GOT3 (cell line): ENCODE measurements around the gene ANTXR1.
"Not testable (repeated sequence)": the region's sequence is repeated elsewhere in the genome, so short reads cannot be mapped to it uniquely, and the experiment has no call there.

ENCODE experiments used
- DNase-seq: peaks from one replicate; lab custom pipeline; 2025; ENCODE audit warnings: mixed read lengths; lab: John Stamatoyannopoulos, UW

Gene ANTXR1

DNA sequence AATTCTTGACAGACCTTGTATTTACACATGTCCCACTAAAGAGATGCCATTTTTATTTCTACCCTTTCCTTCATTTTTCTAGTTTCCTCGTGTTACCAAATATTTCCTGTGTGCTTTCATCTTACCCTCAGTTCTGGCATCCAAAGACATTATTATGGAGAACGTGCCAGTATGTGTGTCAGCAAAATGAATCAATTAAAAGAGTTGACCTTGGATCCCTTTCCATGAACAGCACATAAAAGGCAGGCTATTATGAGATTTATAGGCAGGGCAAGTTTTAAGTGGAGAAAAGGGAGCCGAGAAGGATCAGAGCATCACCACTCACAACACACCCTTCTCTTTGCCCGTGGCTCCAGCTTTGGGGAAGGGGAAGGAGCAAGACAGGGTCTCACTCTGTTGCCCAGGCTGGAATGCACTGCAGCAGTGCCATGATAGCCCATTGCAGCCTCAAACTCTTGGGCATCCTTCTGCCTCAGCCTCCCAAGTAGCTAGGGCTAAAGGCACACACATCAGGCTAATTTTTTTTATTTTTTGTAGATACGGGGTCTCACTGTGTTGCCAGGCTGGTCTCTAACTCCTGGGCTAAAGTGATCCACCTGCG, 224.2 kb downstream of the ANTXR1 start:
- no peak for DNase-seq

DNA sequence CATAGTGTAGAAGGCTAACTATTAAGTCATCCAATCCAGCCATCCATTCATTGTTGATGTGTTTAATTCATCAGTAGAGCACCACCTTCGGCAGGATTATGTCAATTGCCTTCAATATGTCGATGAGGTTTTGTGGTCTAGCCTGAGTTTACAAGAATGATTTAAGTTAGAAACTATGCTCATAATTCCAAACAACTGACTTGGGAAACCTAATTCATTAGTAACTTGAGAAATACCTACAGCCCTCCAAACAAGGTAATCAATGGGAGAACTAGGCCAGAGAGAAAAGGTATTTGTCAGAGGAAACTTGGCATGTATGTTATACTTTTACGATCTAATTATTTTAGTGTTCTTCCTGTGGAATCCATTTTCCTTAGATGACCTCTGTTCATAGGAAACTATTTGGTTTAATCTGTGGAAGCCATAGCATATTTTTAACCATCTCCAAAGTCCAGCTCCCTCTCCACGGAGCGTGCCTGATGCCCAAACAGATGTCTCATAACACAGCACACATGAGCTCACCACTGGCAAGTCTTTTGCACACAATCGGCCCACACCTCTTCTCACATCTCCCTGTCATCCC, 225.6 kb downstream of the ANTXR1 start:
- no peak for DNase-seq

DNA sequence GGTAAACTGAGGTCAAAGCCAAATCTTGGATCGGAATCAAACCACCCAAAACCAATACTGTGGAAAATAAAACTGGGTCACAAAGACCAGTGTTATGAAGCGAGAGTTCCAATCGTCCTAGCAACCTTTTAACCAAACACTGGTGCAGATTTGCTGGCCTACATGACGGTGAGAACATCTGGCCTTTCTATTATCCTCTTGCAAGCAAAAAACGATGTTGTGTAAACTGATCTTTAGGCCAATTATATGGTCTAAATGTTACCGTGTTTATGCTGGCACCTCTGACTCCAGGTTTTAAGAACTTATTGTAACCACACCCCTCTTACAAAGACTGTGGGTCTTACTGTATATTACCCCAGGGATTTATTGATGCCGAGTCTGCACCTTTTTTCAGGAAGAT, 228.1 kb downstream of the ANTXR1 start:
- no peak for DNase-seq

DNA sequence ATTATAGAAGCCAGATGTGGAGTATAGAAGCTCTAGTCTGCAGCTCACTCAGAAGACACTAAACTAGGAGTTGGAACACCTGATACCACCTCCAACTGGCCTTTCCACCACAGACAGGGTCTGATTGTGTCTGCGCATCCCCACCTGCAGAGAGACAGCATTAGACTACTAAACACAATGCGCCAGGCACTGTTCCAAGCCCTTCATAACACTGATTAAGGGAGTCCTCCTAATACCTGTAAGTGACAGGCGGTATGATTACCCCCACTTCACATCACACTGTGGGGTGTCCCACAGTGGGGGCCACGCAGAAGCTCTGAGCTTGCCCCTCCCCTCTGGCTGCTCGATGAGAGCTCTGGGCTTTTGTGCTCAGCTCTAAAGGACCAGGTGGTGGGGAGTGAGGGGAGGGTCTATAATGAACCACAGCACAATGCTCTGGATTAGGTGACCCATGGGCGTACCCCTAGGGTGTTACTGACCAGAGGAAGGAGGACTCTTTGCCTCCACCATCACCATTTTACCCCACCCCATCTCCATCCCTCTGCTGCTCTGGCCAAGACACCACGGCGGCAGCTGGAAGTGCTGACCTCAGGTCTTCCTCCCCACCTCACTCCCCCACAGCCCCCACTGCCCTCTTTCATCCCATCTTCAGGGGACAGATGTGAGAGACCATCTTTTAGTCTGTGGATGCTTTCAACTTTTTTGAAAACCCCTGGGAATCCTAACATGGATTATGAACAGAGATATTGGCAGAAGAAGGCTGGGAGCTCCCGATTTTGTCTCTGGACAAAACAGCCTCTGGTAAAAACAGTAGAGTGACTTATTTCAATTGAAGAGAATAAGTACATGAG, 228.9 kb downstream of the ANTXR1 start:
- DNase-seq: no peak

DNA sequence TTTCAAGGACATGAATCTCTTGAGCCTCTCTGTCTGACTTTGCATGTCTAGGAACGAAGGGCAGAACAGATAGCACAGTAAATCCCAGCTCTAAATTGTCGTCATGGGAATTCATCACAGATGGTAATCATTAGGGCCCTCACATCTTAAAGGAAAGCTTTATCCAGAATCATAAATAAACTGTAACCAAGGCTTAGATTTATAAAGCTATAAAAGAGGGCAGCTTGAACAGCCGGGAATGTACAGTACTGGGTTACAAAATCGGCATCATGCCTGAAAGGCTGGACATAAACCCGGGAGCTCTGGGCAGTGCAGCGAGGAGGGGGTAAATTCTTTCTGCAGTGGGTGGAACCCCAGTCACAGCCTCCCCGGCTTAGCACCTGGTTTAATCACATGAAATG, 229.7 kb downstream of the ANTXR1 start:
- no peak for DNase-seq

DNA sequence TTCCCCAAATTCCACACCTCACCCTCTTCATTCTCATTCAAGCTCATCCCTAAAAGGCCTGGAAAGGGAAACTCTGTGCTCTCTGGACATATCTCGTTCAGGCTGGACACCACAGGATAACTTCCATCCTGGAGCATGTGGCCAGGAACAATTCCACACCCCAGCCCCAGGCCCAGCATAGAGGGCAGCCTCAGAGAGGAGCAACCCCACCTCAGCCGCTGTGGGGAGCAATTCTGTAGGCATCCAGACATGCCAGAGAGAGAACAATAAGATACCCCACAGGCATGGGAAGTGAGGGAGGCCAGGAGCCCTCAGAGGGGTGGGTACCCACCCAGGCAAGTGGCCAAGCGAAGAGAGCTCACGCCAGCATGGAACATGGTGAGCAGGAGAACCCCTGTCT, 230.7 kb downstream of the ANTXR1 start:
- DNase-seq: no peak

DNA sequence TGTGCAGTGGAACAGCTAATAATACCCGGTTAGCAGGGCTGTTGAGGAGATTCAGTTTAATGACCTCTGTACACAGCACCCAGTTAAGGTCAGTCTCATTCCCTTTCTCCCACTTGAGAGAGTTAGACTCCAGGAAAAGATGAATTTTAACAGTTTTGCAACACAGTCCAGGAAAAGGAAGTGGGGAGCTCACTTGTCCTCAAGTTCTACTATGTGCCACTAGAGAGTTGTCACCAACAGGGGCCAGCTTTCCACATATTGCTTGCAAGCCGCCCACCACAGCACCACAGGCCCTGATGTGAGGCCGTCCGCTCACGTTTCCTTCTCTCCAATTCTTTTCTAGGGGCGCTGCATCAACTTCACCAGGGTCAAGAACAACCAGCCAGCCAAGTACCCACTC, 231.9 kb downstream of the ANTXR1 start:
- DNase-seq: no peak

DNA sequence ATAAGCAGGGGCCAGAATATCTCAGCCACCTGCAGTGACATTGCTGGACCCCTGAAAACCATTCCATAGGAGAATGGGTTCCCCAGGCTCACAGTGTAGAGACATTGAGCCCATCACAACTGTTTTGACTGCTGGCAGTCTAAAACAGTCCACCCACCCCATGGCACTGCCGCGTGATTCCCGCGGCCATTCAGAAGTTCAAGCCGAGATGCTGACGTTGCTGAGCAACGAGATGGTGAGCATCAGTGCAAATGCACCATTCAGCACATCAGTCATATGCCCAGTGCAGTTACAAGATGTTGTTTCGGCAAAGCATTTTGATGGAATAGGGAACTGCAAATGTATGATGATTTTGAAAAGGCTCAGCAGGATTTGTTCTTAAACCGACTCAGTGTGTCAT, 234.6 kb downstream of the ANTXR1 start:
- DNase-seq: no peak

DNA sequence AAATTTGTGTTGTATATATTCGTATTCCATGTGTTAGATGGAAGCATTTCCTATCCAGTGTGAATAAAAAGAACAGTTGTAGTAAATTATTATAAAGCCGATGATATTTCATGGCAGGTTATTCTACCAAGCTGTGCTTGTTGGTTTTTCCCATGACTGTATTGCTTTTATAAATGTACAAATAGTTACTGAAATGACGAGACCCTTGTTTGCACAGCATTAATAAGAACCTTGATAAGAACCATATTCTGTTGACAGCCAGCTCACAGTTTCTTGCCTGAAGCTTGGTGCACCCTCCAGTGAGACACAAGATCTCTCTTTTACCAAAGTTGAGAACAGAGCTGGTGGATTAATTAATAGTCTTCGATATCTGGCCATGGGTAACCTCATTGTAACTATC, 235.3 kb downstream of the ANTXR1 start:
- DNase-seq: no peak

DNA sequence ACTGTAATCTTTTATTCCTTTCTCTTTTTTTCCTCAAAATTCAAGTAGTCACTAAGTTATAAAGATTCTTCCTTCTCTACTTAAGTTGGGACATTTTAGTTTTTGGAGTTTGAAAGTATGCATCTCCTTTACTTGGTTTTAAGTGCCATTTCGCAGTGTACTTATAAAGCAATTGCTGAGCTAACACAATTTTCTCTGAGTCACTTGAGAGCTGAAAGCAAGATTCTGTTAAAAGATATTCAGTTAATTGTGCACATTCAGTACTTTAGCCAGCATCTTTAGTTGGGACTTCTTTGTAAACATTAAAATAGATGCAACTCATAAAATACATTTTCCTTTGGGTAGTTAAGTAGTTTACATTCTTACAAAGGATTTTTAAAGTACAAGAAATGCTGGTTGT, 238.0 kb downstream of the ANTXR1 start:
- no peak for DNase-seq

DNA sequence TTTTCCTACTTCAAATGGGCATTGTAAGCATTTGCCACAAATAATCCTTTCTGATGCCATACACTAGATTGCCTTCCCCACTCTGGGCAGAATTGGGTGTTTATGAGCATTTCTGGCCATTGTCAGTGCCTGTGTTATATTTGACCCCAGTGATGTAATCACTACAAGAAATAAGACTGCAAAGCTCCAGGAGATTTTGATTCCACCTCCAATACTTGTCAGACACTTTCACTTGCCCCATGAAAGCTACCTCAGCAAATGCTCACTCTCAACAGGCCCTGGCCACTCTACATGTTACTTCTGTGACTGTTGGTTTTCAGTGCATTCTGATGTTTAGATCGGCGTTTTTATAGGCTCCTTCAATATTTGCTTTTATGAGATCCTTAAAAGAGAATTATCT, 239.0 kb downstream of the ANTXR1 start:
- DNase-seq: no peak

DNA sequence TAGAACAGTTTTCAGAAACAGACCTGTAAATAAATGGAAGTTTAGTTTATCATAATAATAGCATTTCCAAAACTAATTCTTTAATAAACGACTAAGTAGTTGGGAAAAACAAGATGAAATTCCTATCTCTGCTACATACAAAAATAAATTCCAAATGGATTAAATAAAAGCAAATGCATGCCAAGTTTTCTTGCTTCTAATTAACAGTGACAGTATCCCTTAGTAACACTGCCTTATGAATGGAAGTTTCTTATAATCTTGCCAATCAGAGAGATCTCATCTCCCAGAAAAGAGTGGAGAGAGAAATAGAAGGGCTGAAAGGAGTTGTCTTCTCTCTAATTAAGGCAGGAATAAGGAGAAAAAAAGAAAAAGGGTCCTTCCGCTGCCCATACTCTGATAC, 240.1 kb downstream of the ANTXR1 start:
- no peak for DNase-seq

DNA sequence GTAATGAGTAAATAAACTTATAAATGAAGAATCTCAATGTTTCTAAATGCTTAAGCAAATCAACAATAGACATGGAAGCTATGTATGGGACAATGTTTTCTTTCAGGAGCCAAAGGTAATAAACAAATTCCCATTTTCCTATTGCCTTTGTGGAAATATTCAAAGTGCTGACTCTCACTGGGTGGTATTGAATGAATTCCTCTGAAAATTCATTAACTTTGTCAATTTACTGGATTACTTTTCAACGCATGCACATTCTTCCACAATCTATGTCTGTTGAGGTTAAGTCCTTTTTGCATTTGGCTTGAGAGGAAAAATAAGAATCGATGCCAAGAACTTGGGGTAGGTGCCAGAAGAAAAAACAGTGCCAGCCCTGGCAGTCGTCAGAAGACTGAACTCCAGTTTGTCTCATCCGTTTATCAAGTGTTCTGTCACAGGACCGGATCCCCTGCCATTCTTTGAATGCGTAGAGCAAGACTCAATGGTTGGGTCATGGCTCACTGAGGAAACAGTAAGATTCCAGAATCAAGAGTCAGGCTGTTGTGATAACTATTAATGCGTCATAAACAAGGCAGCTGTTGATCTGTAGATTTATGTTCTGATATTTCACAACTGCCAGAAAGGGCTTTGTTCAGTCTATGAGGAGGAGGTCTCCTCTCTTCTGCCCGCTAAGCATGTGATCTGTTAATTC, 240.8 kb downstream of the ANTXR1 start:
- peak; percentile 37 for DNase-seq

DNA sequence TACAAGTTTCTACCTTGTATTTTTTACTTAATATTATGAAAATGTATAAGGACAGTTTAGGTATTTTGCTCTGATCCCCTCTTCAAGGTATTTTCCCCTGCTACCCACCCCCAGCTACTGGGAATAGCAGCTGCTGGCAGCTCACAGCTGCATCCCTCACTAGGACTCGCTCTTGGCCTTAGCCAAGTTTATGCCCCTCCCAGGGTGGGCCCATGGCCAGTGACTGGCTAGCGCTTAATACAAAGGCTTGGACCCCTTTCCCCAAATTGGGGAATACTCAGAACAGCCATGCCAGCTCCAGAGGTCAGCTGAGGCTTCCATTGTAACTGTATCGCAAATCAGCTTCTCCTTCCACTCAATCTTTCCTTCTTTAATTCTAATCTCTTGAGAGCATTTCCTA, 242.8 kb downstream of the ANTXR1 start:
- no peak for DNase-seq

DNA sequence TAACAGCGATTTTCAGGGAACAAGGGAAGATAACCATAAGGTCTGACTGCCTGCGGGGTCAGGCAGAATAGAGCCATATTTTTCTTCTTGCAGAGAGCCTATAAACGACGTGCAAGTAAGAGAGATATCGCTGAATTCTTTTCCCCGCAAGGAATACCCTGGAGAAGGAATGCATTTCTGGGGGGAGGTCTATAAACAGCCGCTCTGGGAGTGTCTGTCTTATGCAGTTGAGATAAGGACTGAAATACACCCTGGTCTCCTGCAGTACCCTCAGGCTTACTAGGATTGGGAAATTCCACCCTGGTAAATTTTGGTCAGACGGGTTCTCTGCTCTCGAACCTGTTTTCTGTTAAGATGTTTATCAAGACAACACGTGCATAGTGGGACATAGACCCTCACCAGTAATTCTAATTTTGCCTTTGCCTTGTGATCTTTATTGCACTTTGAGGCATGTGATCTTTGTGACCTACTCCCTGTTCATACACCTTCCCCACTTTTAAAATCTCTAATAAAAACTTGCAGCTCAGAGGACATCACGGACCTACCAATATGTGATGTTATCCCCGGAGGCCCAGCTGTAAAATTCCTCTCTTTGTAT, 247.1 kb downstream of the ANTXR1 start:
- not testable (repeated sequence) for DNase-seq

DNA sequence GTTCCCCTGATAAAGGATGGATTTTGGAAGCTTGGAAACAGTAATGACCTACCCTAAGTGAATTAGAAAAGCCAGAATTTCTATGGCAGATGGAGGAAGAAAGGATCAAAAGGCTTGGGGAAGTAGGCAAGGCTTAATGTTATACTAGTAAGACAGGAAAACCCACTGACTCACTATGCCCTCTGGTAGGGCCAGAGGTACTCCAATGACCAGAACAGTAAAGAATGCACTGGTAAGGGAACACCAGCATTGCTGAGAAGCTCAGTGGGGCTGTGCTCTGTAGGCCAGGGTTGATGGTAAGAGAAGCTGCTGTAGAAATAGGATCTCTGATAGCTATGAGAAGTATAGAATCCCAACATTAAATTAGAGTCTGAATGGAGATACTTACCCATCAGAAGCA, 247.7 kb downstream of the ANTXR1 start:
- no peak for DNase-seq

DNA sequence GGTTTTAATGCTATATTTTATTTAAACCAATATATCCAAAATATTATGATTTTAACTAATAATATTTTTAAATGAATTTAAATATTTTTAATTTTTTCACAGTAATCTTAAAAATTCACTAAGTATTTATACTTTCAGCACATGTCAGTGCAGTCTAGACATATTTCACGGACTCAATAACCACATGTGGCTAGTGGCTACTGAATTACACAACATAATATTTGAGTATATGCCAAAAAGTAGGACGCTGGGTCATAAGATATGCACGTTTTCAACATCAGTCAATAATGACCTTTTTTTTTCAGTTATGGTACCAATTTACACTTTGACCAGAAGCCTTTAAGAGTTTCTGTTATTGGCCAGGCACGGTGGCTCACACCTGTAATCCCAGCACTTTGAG, 256.4 kb downstream of the ANTXR1 start:
- DNase-seq: no peak

DNA sequence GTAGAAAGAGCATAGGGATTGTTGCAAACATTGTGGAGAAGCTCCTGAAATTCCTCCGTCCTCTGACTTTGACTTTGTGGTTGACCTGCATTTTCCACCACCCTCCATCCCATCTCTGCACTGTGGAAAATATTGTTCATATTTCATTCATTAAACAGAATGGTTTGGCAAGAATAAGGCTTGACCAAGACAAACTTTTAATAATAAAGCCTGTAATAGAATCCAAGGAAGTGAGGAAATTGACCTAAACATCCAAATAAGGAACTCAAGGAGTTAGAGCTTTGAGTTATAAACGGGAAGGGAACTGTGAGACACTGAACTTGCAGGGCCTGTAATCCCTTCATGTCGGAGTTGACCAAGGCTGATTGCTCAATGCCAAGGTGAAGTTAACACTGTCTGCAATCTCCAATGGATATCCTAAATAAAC, 258.9 kb downstream of the ANTXR1 start:
- DNase-seq: no peak

DNA sequence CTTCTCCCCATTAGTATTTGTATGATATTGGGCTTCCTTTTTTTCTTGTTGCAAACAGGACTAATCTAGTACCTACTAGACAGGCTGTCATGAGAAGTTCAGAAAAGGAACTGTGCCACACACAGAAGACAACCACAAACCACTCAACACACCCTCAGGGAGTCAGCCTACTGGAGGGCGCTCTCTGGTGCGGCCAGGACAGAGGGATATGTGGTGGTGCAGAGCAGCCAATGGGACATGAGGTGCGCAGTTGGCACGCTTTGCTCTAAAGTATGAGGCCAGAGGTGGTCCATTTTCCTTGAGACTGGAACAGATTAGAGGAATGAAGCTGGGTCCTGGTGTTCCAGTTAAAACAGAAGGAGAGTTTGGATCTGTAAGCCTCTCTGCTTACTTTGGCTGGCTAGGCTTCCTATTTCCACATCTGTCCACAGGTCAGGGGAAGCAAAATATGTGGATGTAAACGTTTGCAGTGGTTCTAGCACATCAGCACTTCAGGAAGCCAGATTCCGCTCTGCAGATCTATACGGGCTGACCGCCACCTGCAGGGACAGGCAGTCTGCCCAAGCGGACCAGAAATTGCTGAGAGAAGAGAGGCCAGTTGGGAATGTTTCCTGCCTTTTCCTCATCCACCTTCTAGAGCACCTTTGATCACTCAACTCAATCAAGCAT, 260.0 kb downstream of the ANTXR1 start:
- no peak for DNase-seq

DNA sequence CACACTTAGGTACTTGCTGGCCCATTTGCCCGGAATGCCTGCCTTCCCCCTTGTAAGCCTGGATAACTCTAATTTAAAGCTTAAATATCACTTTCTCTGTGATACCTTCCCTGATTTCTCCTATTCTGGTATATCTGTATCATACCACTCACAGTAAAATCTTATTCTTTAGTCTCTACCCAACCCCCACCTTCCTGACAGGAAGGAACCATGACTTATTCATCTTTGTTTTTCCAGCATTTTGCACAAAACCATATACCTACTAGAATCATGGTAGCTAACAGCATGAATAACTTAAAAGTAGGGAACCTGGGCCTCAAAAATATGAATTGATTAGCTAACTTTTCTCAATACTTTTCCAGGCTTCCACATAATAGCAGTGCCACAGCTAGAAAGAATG, 262.5 kb downstream of the ANTXR1 start:
- DNase-seq: no peak

DNA sequence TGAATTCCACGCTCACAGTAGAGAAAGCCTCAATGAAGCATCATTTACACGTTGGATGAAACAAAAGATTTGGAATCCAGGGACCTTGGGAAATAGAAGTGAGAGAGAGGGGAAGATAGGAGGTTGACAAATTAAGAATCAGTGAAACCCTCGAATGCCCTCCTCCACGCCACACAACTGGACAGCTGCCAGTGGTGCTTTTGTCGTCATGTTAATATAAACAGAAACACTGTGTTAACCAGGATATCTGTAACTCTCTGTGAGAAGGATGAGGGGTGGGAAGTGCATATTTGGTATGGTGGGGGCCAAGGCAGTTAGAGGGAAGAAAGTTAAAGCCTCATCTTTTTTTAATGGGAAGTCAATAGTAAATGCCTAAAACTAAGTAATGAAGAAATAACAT, 265.4 kb downstream of the ANTXR1 start:
- DNase-seq: no peak

DNA sequence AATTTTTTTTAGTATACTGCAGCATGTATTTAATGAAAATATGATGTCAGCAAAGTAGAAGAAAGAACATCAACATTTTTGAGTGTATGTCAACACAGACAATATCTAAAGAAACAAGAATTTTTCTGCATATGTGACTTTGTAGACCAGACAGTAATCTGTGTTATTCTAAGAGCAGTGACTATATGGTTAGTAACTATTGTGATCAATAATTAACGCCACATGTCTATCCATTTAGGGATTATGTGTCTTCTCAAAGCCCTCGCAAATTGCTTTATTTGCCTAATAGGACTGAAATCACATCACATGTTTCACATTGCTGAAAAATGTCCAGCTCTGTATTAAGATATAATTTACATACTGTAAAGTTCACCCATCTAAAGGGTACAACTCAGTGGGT, 266.2 kb downstream of the ANTXR1 start:
- DNase-seq: no peak
